Esophagus squamous epithelium (tissue), 5 donors: Measurements from ENCODE around the gene PTPN6. TPM values are rescaled to one million over a fixed set of nuclear protein-coding genes. Genes with fewer than 3 reads are reported as not detected.

Source experiments
- DNase-seq: peaks from one replicate; lab custom pipeline; 2025; lab: John Stamatoyannopoulos, UW
- H3K27ac ChIP-seq, 4 donors: fragments of 200-600 bp; sonication (generic); one replicate each; pipeline ENCODE4 v1.5.1; 2016 to 2019; ENCODE audit warnings: mild to moderate bottlenecking in 1 of 4
- H3K27me3 ChIP-seq, 4 donors: fragments of 200-600 bp; sonication (generic); 1 replicate in 3 of 4; 2 replicates in 1 of 4; pipeline versions ENCODE4 v1.5.1 to v1.6.0; 2017 to 2021; ENCODE audit warnings: antibody characterized with exemption in 1 of 4
- H3K36me3 ChIP-seq, 3 donors: fragments of 200-600 bp; sonication (generic); one replicate each; pipeline ENCODE4 v1.5.1; 2016 to 2019
- H3K4me1 ChIP-seq, 3 donors: fragments of 200-600 bp; sonication (generic); one replicate each; pipeline ENCODE4 v1.5.1; 2017 to 2019
- H3K4me3 ChIP-seq, 4 donors: fragments of 200-600 bp; sonication (generic); 1 replicate in 3 of 4; 2 replicates in 1 of 4; pipeline ENCODE4 v1.5.1; 2016 to 2019; ENCODE audit warnings: mild to moderate bottlenecking in 2 of 4, moderate library complexity in 1 of 4
- H3K9me3 ChIP-seq, 3 donors: fragments of 200-600 bp; sonication (generic); one replicate each; pipeline ENCODE4 v1.5.1; 2016 to 2019
- POLR2A ChIP-seq, 4 donors: fragments of 450-650 bp; IDR thresholded peaks; one replicate each; pipeline ENCODE4 v1.6.1; 2017; ENCODE audit warnings: antibody characterized with exemption in 4 of 4, mild to moderate bottlenecking in 4 of 4, moderate library complexity in 3 of 4
- WGBS, 2 donors: methylation state at CpG; one replicate each; pipeline ENCODE4 v1.1.5; 2018; 5-methylcytosine and 5-hydroxymethylcytosine counted together
- intact Hi-C: fragments of 100-400 bp; cut with DNase I; formaldehyde crosslinking; loops from one replicate; pipeline ENCODE4 v1.15.0; 2022
- total RNA-seq, 4 donors: library from RNA; depleted of rRNA; stranded (reverse); fragments of >200 nt; gene quantifications; one replicate each; pipeline ENCODE4 v1.1.0, GENCODE V29; 2016
- TF ChIP-seq, protein P1 (sequence below), 6 experiments: fragments of 450-650 bp in 4 of 6; fragments of 200-600 bp in 2 of 6; sonication (generic) in 2 of 6; IDR thresholded peaks; one replicate each; pipeline ENCODE4 v1.5.1; 2016 to 2019; ENCODE audit warnings: antibody characterized with exemption in 6 of 6, mild to moderate bottlenecking in 4 of 6, moderate library complexity in 4 of 6
- donor health status: DM: yes; HTN: yes; CAD: no.

The PTPN6 gene
- total RNA-seq, 4 donors from 2014 or later, result 11.0 to 29.7 (median 21.5) TPM

- 14 to 15% methylated on average over 17 of the region's 29 CpGs for WGBS, 2 donors
- Histone ChIP-seq H3K4me1 (peaks cover 13 to 28% (median 14%) of the 10 kb centered on the region in 3 donors), H3K27me3 (peaks cover 0 to 10% (median 0%) of the 10 kb centered on the region in 4 donors), H3K27ac (peak overlapping the region; percentile 53 to 89 (median 80)), H3K36me3 (peaks cover 0 to 33% (median 0%) of the 10 kb centered on the region in 3 donors), H3K9me3 (no peaks in the 10 kb centered on the region), H3K4me3 (peak overlapping the region; percentile 50 to 77 (median 62))
- DNase-seq, result no peak
- no peak for TF ChIP-seq POLR2A (IDR thresholded peaks at IDR 0.05)
- TF ChIP-seq, protein P1, sequence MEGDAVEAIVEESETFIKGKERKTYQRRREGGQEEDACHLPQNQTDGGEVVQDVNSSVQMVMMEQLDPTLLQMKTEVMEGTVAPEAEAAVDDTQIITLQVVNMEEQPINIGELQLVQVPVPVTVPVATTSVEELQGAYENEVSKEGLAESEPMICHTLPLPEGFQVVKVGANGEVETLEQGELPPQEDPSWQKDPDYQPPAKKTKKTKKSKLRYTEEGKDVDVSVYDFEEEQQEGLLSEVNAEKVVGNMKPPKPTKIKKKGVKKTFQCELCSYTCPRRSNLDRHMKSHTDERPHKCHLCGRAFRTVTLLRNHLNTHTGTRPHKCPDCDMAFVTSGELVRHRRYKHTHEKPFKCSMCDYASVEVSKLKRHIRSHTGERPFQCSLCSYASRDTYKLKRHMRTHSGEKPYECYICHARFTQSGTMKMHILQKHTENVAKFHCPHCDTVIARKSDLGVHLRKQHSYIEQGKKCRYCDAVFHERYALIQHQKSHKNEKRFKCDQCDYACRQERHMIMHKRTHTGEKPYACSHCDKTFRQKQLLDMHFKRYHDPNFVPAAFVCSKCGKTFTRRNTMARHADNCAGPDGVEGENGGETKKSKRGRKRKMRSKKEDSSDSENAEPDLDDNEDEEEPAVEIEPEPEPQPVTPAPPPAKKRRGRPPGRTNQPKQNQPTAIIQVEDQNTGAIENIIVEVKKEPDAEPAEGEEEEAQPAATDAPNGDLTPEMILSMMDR (IDR thresholded peaks at IDR 0.05), result no peak
- intact Hi-C loops, result no loop called here
Observed at GRCh38 chr12:6914947-6915788, 36.0 kb upstream of the PTPN6 start.

GRCh38 chr12:6915789-6916285 lies 35.3 kb upstream of the PTPN6 start:
- Histone ChIP-seq H3K36me3 (peaks cover 0 to 33% (median 0%) of the 10 kb centered on the region in 3 donors), H3K4me3 (peak overlapping the region in 2 of 4 donors; percentile 52 to 77), H3K9me3 (no peaks in the 10 kb centered on the region), H3K27ac (no peak overlapping the region), H3K27me3 (peaks cover 0 to 10% (median 0%) of the 10 kb centered on the region in 4 donors), H3K4me1 (peaks cover 13 to 28% (median 14%) of the 10 kb centered on the region in 3 donors)
- WGBS, 2 donors, result 66% methylated on average over 4 of the region's 14 CpGs; no CpG with 5 or more reads in 1 of the 2 donors
- intact Hi-C loops, result no loop called here
- no peak for DNase-seq
- TF ChIP-seq, protein P1 (IDR thresholded peaks at IDR 0.05), result no peak
- TF ChIP-seq POLR2A (IDR thresholded peaks at IDR 0.05), result no peak

GRCh38 chr12:6916426-6917200 lies 34.5 kb upstream of the PTPN6 start:
- intact Hi-C loops, result no loop called here
- no peak overlapping the region for H3K27ac ChIP-seq
- WGBS, 2 donors, result 91 to 97% methylated on average over 8 to 9 of the region's 11 CpGs
- no peak for DNase-seq
- H3K9me3 ChIP-seq, result no peaks in the 10 kb centered on the region
- H3K36me3 ChIP-seq, result peaks cover 0 to 33% (median 0%) of the 10 kb centered on the region in 3 donors
- H3K4me3 ChIP-seq, result no peak overlapping the region
- peaks cover 0 to 10% (median 0%) of the 10 kb centered on the region in 4 donors for H3K27me3 ChIP-seq
- TF ChIP-seq, protein P1 (IDR thresholded peaks at IDR 0.05), result no peak
- no peak for TF ChIP-seq POLR2A (IDR thresholded peaks at IDR 0.05)
- H3K4me1 ChIP-seq, result peaks cover 13 to 28% (median 14%) of the 10 kb centered on the region in 3 donors

DNA sequence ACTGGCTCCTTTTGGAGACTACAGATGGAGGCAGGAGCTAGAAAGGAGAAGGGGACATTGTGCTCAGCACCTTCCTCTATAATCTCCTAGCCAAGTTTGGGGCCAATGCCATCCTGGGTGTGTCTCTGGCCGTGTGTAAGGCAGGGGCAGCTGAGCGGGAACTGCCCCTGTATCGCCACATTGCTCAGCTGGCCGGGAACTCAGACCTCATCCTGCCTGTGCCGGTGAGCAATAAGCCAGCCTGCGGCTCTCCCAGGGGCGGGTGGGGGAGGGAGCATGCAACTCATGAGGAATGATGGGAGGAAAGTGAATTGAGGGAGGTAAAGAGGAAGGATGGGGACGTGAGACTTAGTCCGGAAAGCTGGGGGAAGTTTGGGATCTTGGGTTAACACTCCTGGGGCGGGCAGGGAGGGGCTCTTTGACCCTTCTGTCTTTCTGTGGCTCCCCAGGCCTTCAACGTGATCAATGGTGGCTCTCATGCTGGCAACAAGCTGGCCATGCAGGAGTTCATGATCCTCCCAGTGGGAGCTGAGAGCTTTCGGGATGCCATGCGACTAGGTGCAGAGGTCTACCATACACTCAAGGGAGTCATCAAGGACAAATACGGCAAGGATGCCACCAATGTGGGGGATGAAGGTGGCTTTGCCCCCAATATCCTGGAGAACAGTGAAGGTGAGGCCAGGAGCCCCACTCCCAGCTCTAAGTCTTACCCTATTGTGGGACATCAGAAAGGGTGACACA lies 33.5 kb upstream of the PTPN6 start:
- WGBS, 2 donors, result 87 to 96% methylated on average over 4 of the region's 14 CpGs
- peaks cover 0 to 43% (median 0%) of the 10 kb centered on the region in 3 donors for H3K36me3 ChIP-seq
- DNase-seq, result no peak
- H3K4me1 ChIP-seq, result peaks cover 13 to 28% (median 14%) of the 10 kb centered on the region in 3 donors
- H3K4me3 ChIP-seq, result no peak overlapping the region
- no peak overlapping the region for H3K27ac ChIP-seq
- intact Hi-C loops, result no loop called here
- H3K9me3 ChIP-seq, result no peaks in the 10 kb centered on the region
- no peak for TF ChIP-seq POLR2A (IDR thresholded peaks at IDR 0.05)
- TF ChIP-seq, protein P1 (IDR thresholded peaks at IDR 0.05), result no peak
- H3K27me3 ChIP-seq, result peaks cover 0 to 9% (median 0%) of the 10 kb centered on the region in 4 donors
